Kidney (tissue), 14 donors: Measurements from ENCODE around the gene SDK1. TPM values are rescaled to one million over a fixed set of nuclear protein-coding genes. Genes with fewer than 3 reads are reported as not detected.

Experiments
- DNase-seq, 5 donors: peaks; one replicate each; pipeline ENCODE4 v3.0.0-alpha.2; 2013 to 2020
- FAIRE-seq: peaks from 2 replicates; lab custom pipeline; 2012; peaks lifted over from hg19 to GRCh38; lab: Jason Lieb, UNC
- H3K27ac ChIP-seq, 2 donors: one replicate each; pipeline ENCODE4 v1.7.0; 2013; ENCODE audit warnings: low read depth in 2 of 2, low read length in 2 of 2, inconsistent platforms in 1 of 2
- H3K27me3 ChIP-seq: one replicate; pipeline ENCODE4 v1.7.1; 2013; ENCODE audit warnings: low read length, inconsistent platforms; ENCODE audit not compliant: control insufficient read depth, insufficient read depth
- H3K36me3 ChIP-seq, 3 donors: one replicate each; pipeline versions ENCODE4 v1.7.0 to v1.7.1; 2013; ENCODE audit warnings: low read length in 3 of 3, control low read depth in 1 of 3, inconsistent platforms in 1 of 3; ENCODE audit not compliant: insufficient read depth in 3 of 3, control insufficient read depth in 2 of 3
- H3K4me1 ChIP-seq, 3 donors: one replicate each; pipeline versions ENCODE4 v1.7.0 to v1.7.1; 2013; ENCODE audit warnings: low read length in 3 of 3, inconsistent platforms in 1 of 3, low read depth in 1 of 3; ENCODE audit not compliant: control insufficient read depth in 2 of 3, insufficient read depth in 2 of 3
- H3K4me3 ChIP-seq, 3 donors: one replicate each; pipeline versions ENCODE4 v1.7.0 to v1.8.1; 2013; ENCODE audit warnings: low read length in 3 of 3, control low read depth in 1 of 3, inconsistent platforms in 1 of 3
- H3K9ac ChIP-seq, 3 donors: one replicate each; pipeline versions ENCODE4 v1.7.0 to v1.7.1; 2013; ENCODE audit warnings: low read length in 3 of 3, control low read depth in 1 of 3, inconsistent platforms in 1 of 3
- H3K9me3 ChIP-seq, 3 donors: one replicate each; pipeline versions ENCODE4 v1.7.0 to v1.7.1; 2013; ENCODE audit warnings: low read length in 3 of 3, control low read depth in 1 of 3, inconsistent platforms in 1 of 3; ENCODE audit not compliant: control insufficient read depth in 2 of 3, insufficient read depth in 1 of 3
- CTCF ChIP-seq: IDR thresholded peaks from 3 replicates; pipeline ENCODE4 v1.5.1; 2012; ENCODE audit warnings: mild to moderate bottlenecking, moderate library complexity, borderline replicate concordance; ENCODE audit not compliant: insufficient read depth; ENCODE audit errors: extremely low read depth
- intact Hi-C: fragments of 100-400 bp; cut with DNase I; formaldehyde crosslinking; loops from one replicate; pipeline ENCODE4 v1.11.1; 2022
- polyA plus RNA-seq: library from polyadenylated mRNA; stranded (reverse); fragments of 350-450 nt; fragmentation: Illumina TruSeq; extraction: RNeasy Lipid Tissue Mini Kit (QIAGEN cat#74804); gene quantifications from one replicate; pipeline ENCODE4 v1.2.3, GENCODE V29; 2014; ENCODE audit warnings: low read depth, low replicate concordance; ENCODE audit not compliant: insufficient read depth
- total RNA-seq: library from RNA; stranded (reverse); fragmentation: NEBNext Ultra II Directional; extraction: Animal tissue kit (Norgen Biotek cat#: 25700); gene quantifications from one replicate; pipeline ENCODE4 v1.2.1, GENCODE V29; 2021
- donor health status: control.
- donor health status: control.
- donor health status: control.
- donor health status: control.
- donor health status: control.
- donor health status: DM: yes; HTN: yes; CAD: no.
- donor health status: Normal renal cell carcinoma (clear cell type).

The SDK1 gene
- total and polyA plus RNA-seq, 2 donors from 2014 or later, result 2.0 to 38.3 TPM

- Histone ChIP-seq H3K36me3 (no peaks in the 10 kb centered on the region), H3K9ac (no peak overlapping the region), H3K27ac (no peak overlapping the region), H3K4me3 (no peak overlapping the region), H3K4me1 (peaks cover 0 to 5% (median 0%) of the 10 kb centered on the region in 3 donors), H3K27me3 (no peaks in the 10 kb centered on the region), H3K9me3 (no peaks in the 10 kb centered on the region)
- DNase-seq (no peak), FAIRE-seq (no peak)
- TF ChIP-seq CTCF, result no peak
- intact Hi-C loops, result no loop called here
Observed at GRCh38 chr7:3277604-3278572, 23.2 kb upstream of the SDK1 start.

GRCh38 chr7:3279147-3279818 is 21.8 kb upstream of the SDK1 start:
- no peak overlapping the region for H3K9ac ChIP-seq
- no peak overlapping the region for H3K27ac ChIP-seq
- no peaks in the 10 kb centered on the region for H3K27me3 ChIP-seq
- H3K36me3 ChIP-seq, result no peaks in the 10 kb centered on the region
- intact Hi-C loops, result no loop called here
- H3K9me3 ChIP-seq, result no peaks in the 10 kb centered on the region
- H3K4me1 ChIP-seq, result peaks cover 0 to 6% (median 0%) of the 10 kb centered on the region in 3 donors
- DNase-seq (no peak), FAIRE-seq (no peak)
- TF ChIP-seq CTCF, result no peak
- H3K4me3 ChIP-seq, result no peak overlapping the region

DNA sequence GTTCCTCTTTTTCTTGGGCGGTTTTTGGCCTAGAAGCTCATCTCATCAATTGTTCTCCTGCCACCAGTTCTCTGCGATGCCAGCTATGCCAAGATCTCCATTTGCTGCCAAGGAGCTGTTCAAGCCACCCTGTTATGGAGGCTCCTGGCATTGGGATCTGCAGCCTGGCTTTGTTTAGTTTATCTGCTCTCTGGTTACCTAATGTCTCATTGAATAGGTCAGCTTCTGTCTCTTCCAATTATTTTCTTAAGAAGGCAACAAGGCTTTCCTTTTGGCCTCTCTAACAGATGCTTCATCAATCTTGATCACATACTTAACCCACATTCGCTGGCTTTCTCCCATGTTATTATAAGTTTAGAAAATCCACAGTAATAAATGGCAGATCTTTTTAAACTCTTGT is 20.6 kb upstream of the SDK1 start:
- Histone ChIP-seq H3K4me3 (no peak overlapping the region), H3K27me3 (no peaks in the 10 kb centered on the region), H3K9me3 (no peaks in the 10 kb centered on the region), H3K4me1 (peaks cover 0 to 6% (median 0%) of the 10 kb centered on the region in 3 donors), H3K36me3 (no peaks in the 10 kb centered on the region), H3K9ac (no peak overlapping the region), H3K27ac (no peak overlapping the region)
- intact Hi-C loops, result no loop called here
- no peak for FAIRE-seq
- no peak for TF ChIP-seq CTCF
- no peak for DNase-seq
